Type B pancreatic cell (in vitro differentiated cells): Measurements from ENCODE around the gene HAUS1. TPM values are rescaled to one million over a fixed set of nuclear protein-coding genes. Genes with fewer than 3 reads are reported as not detected.

Experiments used
- DNase-seq: peaks from one replicate; pipeline ENCODE4 v3.0.0; 2021; ENCODE audit warnings: mixed read lengths; ENCODE audit not compliant: unreplicated experiment; ENCODE audit errors: extremely low spot score
- H3K27ac Mint-ChIP-seq: 2 replicates; pipeline ENCODE4 v1.8.0; 2021; ENCODE audit warnings: mild to moderate bottlenecking, mixed read lengths
- H3K27me3 Mint-ChIP-seq: 2 replicates; pipeline ENCODE4 v1.8.0; 2021; ENCODE audit warnings: mixed read lengths
- H3K36me3 Mint-ChIP-seq: 2 replicates; pipeline ENCODE4 v1.8.0; 2021; ENCODE audit warnings: mixed read lengths
- H3K4me1 Mint-ChIP-seq: one replicate; pipeline ENCODE4 v1.8.0; 2021; ENCODE audit warnings: mixed read lengths; ENCODE audit not compliant: unreplicated experiment
- H3K4me3 Mint-ChIP-seq: 2 replicates; pipeline ENCODE4 v1.8.0; 2021; ENCODE audit warnings: mild to moderate bottlenecking, mixed read lengths
- H3K9me3 Mint-ChIP-seq: 2 replicates; pipeline ENCODE4 v1.8.0; 2021; ENCODE audit warnings: mixed read lengths
- total RNA-seq: library from RNA; stranded (reverse); gene quantifications from 2 replicates; pipeline ENCODE4 v1.2.1, GENCODE V29; 2021; ENCODE audit warnings: low replicate concordance
- TF ChIP-seq, protein P1 (sequence below): fragments of 200-600 bp; sonication (generic); conservative IDR thresholded peaks from 2 replicates; pipeline ENCODE4 v1.5.0; 2021; ENCODE audit warnings: antibody characterized with exemption, mild to moderate bottlenecking

HAUS1 gene
- total RNA-seq, 1 donor from 2014 or later, result 55.1 TPM

DNA sequence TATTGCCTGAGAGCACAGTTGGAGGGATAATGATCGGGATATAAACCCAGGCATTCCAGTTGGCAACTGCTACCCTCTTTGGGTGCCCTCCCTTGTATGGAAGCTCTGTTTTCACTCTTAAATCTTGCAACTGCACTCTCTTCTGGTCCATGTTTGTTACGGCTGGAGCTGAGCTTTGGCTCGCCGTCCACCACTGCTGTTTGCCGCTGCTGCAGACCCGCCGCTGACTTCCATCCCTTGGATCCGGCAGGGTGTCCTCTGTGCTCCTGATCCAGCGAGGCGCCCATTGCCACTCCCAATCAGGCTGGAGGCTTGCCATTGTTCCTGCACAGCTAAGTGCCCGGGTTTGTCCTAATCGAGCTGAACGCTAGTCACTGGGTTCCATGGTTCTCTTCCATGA, 60.7 kb downstream of the HAUS1 start:
- DNase-seq, result no peak
- H3K27me3 Mint-ChIP-seq, result no peaks in the 10 kb centered on the region
- no peak overlapping the region for H3K4me3 Mint-ChIP-seq
- TF ChIP-seq, protein P1, sequence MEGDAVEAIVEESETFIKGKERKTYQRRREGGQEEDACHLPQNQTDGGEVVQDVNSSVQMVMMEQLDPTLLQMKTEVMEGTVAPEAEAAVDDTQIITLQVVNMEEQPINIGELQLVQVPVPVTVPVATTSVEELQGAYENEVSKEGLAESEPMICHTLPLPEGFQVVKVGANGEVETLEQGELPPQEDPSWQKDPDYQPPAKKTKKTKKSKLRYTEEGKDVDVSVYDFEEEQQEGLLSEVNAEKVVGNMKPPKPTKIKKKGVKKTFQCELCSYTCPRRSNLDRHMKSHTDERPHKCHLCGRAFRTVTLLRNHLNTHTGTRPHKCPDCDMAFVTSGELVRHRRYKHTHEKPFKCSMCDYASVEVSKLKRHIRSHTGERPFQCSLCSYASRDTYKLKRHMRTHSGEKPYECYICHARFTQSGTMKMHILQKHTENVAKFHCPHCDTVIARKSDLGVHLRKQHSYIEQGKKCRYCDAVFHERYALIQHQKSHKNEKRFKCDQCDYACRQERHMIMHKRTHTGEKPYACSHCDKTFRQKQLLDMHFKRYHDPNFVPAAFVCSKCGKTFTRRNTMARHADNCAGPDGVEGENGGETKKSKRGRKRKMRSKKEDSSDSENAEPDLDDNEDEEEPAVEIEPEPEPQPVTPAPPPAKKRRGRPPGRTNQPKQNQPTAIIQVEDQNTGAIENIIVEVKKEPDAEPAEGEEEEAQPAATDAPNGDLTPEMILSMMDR, result no peak
- H3K9me3 Mint-ChIP-seq, result peaks cover 4% of the 10 kb centered on the region
- H3K36me3 Mint-ChIP-seq, result peaks cover 4% of the 10 kb centered on the region
- no peak overlapping the region for H3K27ac Mint-ChIP-seq
- peaks cover 3% of the 10 kb centered on the region for H3K4me1 Mint-ChIP-seq

DNA sequence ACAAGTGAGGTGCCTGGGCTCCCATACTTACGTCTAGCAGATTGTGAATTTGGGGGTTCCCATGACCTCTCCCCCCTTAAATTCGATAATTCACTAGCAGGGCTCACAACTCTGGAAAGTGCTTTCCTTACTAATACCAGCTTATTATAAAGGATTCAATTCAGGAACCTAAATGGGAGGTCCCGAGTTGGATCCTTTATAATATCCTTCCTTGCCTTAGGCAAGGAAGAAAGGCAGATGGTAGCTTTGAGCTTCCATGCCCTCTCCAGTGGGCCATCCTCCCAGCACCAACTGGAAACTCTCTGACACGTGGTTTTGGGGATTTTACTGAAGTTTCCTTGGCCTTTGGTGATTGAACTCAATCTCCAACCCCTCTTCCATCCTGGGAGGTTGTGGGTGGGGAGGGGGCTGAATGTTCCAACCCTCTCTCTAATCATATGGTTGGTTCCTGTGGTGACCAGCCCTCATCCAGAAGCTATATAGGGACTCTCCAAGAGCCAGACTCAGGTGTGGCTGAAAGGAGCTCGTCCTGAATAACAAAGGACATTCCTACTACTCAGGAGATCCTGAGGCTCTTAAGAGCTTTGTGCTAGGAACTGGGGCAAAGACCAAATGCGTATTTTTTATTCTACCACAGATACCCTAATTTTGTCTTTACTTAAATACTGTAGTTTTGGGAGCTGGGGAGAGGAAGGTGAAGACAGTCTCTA, 62.2 kb downstream of the HAUS1 start:
- no peak for DNase-seq
- Mint-ChIP-seq H3K4me1 (no peaks in the 10 kb centered on the region), H3K4me3 (no peak overlapping the region)

DNA sequence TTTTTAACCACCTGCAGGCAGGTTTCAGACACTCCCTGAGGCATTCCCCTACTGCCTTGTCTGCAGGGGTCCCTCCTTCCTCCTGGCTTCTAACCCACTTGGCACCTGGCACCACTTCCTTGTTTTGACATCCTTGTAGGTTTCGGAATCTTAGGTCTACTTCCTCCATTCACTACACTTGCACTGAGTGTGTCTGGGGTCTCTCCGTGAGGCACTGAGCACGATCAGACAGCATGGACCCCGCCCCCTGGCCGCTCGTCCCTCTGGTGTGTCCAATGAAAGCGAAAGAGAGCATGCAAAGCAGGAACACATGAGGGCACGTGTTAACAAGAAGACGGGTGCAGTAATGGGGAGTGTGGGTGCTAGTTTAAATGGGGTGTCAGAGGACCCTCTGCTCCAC, 63.8 kb downstream of the HAUS1 start:
- H3K27me3 Mint-ChIP-seq, result no peaks in the 10 kb centered on the region
- H3K9me3 Mint-ChIP-seq, result no peaks in the 10 kb centered on the region
- no peaks in the 10 kb centered on the region for H3K4me1 Mint-ChIP-seq
- DNase-seq, result no peak
- TF ChIP-seq, protein P1, result no peak
- no peaks in the 10 kb centered on the region for H3K36me3 Mint-ChIP-seq
- H3K27ac Mint-ChIP-seq, result no peak overlapping the region
- no peak overlapping the region for H3K4me3 Mint-ChIP-seq

More for the DNA sequence above, 62.2 kb downstream of the HAUS1 start:
- no peaks in the 10 kb centered on the region for H3K9me3 Mint-ChIP-seq
- H3K27me3 Mint-ChIP-seq, result no peaks in the 10 kb centered on the region
- H3K27ac Mint-ChIP-seq, result no peak overlapping the region
- TF ChIP-seq, protein P1, result no peak
- no peaks in the 10 kb centered on the region for H3K36me3 Mint-ChIP-seq

DNA sequence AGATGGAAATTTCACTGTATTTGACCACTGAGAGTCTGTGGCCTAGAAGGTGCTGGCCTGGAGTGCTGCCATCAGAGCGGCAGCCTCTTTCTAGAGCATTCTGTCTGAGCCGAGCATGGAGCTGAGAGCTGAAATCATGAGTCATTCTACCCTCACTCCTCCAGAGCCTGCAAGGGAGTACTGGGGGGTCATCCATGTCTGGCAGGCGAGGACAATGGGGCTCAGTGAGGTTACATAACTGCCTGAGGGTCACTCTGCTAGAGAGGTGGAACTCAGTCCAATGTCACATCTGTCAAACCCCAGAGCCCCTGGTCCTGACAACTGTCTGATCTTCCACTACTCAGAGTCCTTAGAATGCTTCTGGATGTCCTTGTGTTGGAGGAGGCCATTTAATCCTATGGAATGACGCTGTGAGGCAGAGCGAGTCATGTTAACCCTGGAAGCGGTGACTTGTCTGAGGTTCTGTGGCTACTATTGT, 65.3 kb downstream of the HAUS1 start:
- no peaks in the 10 kb centered on the region for H3K27me3 Mint-ChIP-seq
- DNase-seq, result no peak
- H3K9me3 Mint-ChIP-seq, result no peaks in the 10 kb centered on the region
- no peak overlapping the region for H3K27ac Mint-ChIP-seq
- H3K36me3 Mint-ChIP-seq, result no peaks in the 10 kb centered on the region
- no peaks in the 10 kb centered on the region for H3K4me1 Mint-ChIP-seq
- TF ChIP-seq, protein P1, result no peak
- no peak overlapping the region for H3K4me3 Mint-ChIP-seq

DNA sequence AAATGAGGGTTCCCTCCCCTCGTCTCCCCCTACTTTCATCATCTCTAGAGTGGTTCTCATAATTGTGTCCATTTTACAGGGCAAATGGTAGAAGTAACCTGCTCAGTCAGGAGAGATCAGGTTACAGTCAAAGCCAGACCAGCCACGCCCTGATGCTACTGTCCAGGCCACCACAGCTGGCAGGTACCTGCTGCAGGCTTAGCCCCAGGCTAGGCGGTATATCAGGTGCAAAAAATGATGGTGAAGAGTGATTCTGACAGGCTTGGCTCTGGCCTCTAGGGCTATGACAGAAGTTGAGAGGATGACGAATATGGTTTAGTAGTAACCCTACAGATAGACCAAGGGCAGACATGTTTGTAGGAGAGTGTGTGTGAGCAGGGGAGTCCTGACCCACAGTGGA, 67.1 kb downstream of the HAUS1 start:
- TF ChIP-seq, protein P1, result no peak
- H3K9me3 Mint-ChIP-seq, result no peaks in the 10 kb centered on the region
- no peaks in the 10 kb centered on the region for H3K27me3 Mint-ChIP-seq
- DNase-seq, result no peak
- H3K36me3 Mint-ChIP-seq, result no peaks in the 10 kb centered on the region
- peak overlapping the region; percentile 73 for H3K4me3 Mint-ChIP-seq
- peaks cover 7% of the 10 kb centered on the region for H3K4me1 Mint-ChIP-seq
- H3K27ac Mint-ChIP-seq, result peak overlapping the region; percentile 1
